Fibroblast of upper back skin (primary cell): ENCODE measurements around the gene PHF21A.

Experiments
- DNase-seq: peaks from one replicate; pipeline ENCODE4 v3.0.0-alpha.2; 2013

PHF21A gene

DNA sequence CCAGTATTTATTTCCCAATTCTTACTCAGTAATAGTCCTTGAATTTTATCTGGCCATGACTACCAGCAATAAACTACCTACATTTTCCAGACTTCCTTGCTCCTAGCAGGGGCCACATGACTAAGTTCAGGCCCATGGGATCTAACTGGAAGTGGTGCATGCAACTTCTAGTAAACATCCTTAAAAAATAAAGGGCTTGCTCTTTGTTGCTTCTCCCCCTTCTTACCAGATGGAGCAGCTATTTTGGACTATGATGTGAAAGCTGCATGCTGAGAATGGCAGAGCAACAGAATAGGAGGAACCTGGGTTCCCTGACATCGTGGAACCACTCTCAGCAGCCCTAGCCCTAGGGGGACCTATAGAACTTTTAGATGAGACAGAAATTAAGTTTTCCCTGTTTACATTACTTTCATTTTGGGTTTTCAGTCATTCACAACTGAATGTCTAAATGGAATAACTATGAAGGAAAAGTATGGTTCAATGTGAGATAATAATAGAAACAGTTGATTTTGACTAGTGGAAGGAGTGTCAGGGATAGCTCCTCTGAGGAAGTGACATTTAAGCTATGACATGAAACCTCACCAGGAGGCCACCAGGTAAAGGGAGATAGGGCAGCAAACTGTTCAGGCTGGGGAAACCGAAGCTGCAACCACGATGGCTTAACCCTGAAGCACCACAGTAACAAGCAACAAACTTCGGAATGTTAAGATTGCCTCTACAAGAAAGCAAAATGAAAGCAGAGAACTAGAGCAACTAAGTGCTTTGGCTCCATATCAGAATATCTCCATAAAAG is 48.9 kb downstream of the PHF21A start:
- no peak for DNase-seq

DNA sequence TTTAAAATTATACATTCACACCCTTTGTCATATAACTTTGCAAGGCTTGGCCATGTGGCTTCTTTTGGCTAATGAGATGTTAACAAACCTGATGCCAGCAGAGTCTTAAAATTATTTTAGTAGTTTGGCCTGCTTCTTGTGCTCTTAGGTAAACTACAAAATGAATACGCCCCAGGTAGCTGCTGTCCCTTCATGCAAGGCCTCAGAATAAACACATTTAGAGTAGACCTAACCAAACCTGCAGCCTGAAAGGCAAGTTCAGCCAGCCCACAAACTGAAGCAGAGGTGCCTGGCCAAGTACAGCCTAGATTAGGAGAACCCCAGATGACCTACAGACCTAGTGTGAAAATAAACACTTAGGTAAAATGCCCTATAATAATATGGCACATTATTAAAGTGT is 50.2 kb downstream of the PHF21A start:
- no peak for DNase-seq

GRCh38 chr11:46069595-46069994 is 51.7 kb downstream of the PHF21A start:
- DNase-seq = no peak

DNA sequence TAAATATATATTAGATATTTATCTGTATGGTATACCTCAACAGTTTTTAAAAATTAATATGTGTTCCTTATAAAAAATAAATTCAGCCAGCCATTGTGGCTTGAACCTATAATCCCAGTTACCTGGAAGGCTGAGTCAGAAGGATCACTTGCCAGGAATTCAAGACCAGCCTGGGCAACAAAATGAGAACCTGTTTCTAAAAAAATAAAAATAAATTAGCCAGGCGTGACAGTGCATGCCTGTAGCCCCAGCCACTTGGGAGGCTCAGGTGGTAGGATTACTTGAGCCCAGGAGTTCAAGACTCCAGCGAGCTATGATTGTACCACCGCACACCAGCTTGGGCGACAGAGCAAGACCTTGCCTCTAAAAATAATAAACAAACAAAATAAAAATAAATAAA is 54.9 kb downstream of the PHF21A start:
- DNase-seq = no peak

DNA sequence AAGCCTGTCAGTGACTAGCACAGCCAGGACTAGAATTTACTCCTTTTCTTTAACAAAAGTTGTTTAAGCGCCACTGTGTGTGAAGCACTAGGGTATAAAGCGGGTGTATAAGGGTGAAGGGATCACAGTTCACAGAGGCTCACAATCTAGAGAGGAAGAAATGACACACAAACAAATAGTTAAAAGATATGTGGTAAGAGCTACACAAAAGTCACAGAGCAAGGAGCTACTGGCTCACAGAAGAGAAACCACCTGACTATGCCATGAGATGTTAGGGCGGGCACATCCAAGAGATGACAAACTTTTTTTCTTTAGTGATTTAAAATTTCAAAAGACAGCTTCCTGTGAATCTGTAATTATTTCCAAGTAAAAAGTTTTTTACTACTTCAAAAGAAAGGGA is 55.6 kb downstream of the PHF21A start:
- DNase-seq = no peak

DNA sequence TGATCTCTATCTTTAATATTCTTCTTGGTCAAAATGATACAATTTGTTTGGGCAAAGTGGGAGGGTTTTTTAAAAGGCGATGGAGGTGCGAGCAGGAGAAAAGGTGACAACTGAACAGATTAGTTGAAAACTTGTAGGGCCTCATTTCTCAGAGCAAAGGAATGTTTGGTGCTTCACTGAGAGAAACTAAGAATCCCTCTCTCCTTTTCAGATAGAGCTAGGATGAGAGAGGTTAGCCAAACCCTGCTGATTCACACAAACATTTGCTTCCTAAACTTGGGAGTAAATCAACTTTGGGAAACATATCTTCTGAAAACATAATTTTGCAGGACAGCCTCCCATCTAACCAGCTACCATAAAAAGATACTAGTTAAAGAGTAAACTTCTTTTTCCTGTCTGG is 57.0 kb downstream of the PHF21A start:
- no peak for DNase-seq

GRCh38 chr11:46063138-46063537 is 58.1 kb downstream of the PHF21A start:
- DNase-seq = no peak

DNA sequence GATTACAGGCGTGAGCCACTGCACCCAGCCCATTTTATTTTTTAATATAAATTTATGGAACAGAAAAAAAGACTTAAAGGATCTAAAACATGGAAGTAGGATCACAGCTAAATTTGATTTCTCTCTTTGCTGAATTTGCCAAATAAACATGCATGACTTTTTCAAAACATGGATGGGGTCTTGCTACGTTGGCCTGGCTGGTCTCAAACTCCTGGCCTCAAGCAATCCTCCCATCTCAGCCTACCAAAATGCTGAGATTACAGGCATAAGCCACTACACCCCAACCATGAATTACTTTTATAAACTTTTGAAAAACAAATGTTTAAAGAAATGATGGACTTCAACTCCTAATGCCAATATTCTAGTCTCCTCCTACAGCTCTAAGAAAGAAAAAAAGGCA is 61.2 kb downstream of the PHF21A start:
- DNase-seq = no peak

- no peak for DNase-seq
Observed at GRCh38 chr11:46057489-46057888, 63.8 kb downstream of the PHF21A start.

DNA sequence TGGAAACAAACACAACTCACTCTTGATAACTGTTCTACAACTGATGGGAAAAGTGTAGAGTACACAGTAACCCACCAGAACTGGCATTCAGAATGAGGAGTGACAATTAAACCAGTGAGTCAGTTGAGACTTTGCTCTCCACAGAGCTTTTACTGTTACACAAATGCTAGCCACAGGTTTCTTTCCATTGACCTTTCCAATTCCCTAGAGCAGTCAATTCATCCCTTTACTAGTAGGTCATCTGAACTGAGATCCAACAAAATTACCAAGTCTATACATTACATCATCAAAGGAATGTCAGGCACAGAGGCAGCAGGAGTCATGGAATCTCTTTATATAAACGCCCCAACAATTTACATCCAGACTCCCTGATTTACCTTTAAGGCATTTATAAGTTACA is 65.9 kb downstream of the PHF21A start:
- DNase-seq = peak; percentile 82

- DNase-seq = no peak
Observed at GRCh38 chr11:46051102-46051501, 70.2 kb downstream of the PHF21A start.

DNA sequence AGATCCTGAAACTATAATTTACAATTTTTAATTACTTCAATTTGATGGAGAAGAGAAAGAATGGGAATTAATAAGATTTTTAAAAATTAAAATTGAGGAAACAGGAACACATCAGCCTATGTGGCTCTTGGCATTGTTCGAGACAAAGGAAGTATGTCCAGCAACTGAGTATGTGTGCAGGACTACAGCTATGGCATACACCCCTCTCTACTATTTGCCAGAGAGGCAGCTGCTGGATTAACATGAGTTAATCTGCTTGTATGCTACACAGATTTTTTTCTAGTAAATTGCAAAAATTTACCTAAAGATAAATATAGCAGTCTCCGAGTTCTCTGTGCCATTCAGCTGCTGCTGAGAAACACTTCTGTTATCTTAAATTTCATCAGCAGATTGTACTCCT is 70.6 kb downstream of the PHF21A start:
- peak; percentile 5 for DNase-seq

DNA sequence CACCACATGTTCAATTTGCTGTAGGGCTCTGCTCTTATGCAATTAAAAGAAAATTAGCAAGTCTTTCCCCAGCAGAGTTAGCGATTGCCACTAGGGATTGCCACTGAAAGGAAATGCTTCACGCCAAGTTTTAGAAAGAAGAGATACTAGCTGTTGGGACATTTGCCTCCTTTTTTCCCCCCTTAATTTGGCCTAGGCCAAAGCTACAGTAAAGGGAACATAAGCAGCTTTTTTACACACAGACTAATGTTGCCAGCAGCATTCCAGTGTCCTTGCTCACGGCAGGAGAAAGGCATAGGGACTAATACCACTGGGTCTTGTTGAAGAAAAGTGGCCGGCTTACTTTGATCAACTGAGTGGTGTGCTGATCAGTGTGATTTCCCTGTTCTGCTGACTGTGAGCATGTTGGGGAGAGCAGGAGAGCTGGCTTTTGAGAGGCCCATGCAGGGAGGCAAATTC is 71.2 kb downstream of the PHF21A start:
- DNase-seq = peak; percentile 91

GRCh38 chr11:46049325-46049897 is 71.8 kb downstream of the PHF21A start:
- no peak for DNase-seq

GRCh38 chr11:46048198-46048597 is 73.1 kb downstream of the PHF21A start:
- no peak for DNase-seq

DNA sequence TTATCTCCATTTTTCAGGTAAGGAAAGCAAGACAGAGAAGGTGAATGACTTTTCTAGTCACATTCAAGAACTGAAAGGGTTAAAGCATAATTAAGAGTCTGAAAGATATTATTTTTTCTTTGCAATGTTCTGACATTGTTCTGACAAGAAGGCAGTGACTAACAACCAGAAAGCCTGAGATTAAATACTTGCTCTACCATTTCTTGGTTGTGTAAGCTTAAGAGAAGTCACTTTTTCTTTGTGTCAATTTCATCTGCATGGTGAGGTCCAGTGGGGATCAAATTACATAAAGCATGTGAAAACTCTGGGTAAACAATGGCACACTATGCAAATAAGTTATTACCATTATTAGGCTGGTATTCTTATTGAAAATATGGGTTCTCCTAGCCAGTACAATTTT is 73.7 kb downstream of the PHF21A start:
- no peak for DNase-seq

GRCh38 chr11:46045811-46046210 is 75.4 kb downstream of the PHF21A start:
- no peak for DNase-seq

- no peak for DNase-seq
Observed at GRCh38 chr11:46044601-46045000, 76.7 kb downstream of the PHF21A start.

DNA sequence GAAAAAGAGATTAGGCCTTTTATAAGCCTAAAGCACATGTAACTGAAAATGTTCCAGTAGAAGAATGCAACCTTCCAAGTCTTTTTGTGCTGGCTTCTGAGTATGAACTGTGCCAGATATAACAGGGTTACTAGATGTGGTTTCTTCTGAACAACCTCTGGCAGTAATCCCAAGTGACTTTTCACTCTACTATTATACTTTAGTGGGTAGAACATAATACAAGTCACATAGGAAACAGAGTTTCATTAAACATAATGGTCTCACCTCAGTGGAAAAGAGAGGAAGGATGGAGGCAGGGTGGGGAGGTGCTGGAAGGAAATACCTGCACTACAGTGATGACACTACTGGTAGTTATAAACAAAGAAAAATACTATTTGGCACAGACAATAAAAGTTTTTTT is 81.3 kb downstream of the PHF21A start:
- peak; percentile 75 for DNase-seq

DNA sequence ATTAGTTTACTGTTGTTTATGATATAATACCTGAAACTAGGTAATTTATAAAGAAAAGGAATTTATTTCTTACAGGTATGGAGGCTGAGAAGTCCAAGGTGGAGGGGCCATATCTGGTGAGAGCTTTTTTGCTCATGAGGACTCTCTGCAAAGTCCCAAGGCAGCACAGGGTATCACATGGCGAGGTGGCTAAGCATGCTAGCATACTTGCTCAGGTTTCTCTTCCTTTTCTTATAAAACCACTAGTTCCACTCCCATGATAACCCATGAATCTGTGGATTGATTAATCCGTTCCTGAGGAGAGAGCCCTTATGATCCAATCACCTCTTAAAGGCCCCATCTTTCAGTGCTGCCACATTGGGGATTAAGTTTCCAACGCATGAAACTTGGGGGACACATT is 82.7 kb downstream of the PHF21A start:
- DNase-seq = no peak

DNA sequence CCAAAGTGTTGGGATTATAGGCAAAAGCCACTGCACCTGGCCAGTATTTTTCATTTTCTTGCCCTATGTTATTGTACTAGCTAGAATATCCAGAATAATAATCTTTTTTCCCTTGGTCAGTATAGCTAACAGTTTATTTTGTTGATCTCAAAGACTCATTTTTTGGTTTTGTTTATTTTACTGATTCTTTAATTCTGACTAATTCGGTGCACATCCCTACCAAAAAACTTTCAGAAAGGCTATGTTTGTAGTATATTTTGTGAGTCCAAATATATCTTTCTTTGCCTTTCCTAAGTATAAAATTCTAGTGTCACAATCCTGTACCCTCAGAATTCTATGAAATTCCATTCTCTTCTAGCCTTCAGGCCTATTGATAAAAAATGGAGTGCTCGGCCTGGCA is 84.3 kb downstream of the PHF21A start:
- DNase-seq = no peak

GRCh38 chr11:46036009-46036408 is 85.2 kb downstream of the PHF21A start:
- DNase-seq = no peak

- DNase-seq = peak; percentile 35
Observed at GRCh38 chr11:46034041-46034440, 87.2 kb downstream of the PHF21A start.

DNA sequence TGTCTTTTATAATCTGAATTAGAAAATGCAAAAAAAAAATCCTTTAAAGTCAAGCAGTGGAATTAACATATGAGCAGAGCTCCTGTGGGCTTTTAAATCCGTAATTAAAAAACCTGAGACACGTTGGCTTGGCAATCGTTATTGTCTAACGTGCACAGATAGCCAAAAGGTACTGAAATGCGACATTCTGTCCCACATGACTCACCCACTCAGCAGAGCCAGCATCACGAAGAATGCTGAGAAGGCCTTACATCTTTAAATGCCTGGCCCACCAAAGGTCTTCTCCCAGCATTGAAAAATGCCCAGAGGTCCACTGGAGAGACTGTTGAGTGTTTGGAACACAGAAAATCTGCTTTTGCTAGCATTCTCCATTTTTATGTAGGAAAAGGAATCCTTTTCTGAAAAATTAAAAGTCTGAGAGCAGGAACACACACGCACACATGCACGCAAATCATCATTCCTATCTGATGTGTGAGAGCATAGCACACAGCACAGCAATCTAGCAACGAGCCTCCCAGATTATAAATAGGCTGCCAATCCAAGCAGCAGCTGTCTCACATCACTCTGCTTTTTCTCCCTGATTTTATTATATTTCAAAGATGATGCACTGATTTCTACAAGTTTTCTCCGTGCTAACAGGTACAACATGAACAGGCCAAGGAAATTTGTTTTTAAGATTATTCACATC is 94.5 kb downstream of the PHF21A start:
- DNase-seq = peak; percentile 61
